Measurements from ENCODE around the gene HNF4A. TPM values are rescaled to one million over a fixed set of nuclear protein-coding genes. Genes with fewer than 3 reads are reported as not detected.

Gene HNF4A
- total RNA-seq, 1 donor: not detected

- no peak overlapping the region for H3K4me3 ChIP-seq (ENCODE audit: low read depth, low read length)
- TF ChIP-seq CTCF (IDR thresholded peaks at IDR 0.05; ENCODE audit: insufficient read depth, low read length): no peak
- DNase-seq (ENCODE audit: low read depth): no peak
These were observed 87.0 kb downstream of the HNF4A start for GRCh38 chr20:44442298-44443070.

GRCh38 chr20:44445742-44446710 lies 90.5 kb downstream of the HNF4A start:
- H3K4me3 ChIP-seq (ENCODE audit: low read depth, low read length): no peak overlapping the region
- DNase-seq (ENCODE audit: low read depth): no peak
- no peak for TF ChIP-seq CTCF (IDR thresholded peaks at IDR 0.05; ENCODE audit: insufficient read depth, low read length)

GRCh38 chr20:44447827-44448419 lies 92.4 kb downstream of the HNF4A start:
- TF ChIP-seq CTCF (IDR thresholded peaks at IDR 0.05; ENCODE audit: insufficient read depth, low read length): no peak
- DNase-seq (ENCODE audit: low read depth): no peak
- H3K4me3 ChIP-seq (ENCODE audit: low read depth, low read length): no peak overlapping the region

- no peak for DNase-seq (ENCODE audit: low read depth)
- no peak for TF ChIP-seq CTCF (IDR thresholded peaks at IDR 0.05; ENCODE audit: insufficient read depth, low read length)
- no peak overlapping the region for H3K4me3 ChIP-seq (ENCODE audit: low read depth, low read length)
These were observed 93.5 kb downstream of the HNF4A start for GRCh38 chr20:44448753-44449546.

GRCh38 chr20:44449864-44450263 lies 94.4 kb downstream of the HNF4A start:
- no peak for TF ChIP-seq CTCF (IDR thresholded peaks at IDR 0.05; ENCODE audit: insufficient read depth, low read length)
- no peak for DNase-seq (ENCODE audit: low read depth)
- no peak overlapping the region for H3K4me3 ChIP-seq (ENCODE audit: low read depth, low read length)
